Prostate gland (tissue), 2 donors: Measurements from ENCODE around the gene SSTR5.

ENCODE experiments used
- POLR2A ChIP-seq: fragments of 450-650 bp; IDR thresholded peaks from one replicate; pipeline ENCODE4 v1.6.1; 2016; ENCODE audit warnings: antibody characterized with exemption, mild to moderate bottlenecking
- POLR2AphosphoS5 ChIP-seq: sonication (generic); formaldehyde crosslinking; IDR thresholded peaks from one replicate; pipeline ENCODE4 v1.6.1; 2017; ENCODE audit warnings: antibody characterized with exemption
- TF ChIP-seq, protein P1 (sequence below), 4 experiments: fragments of 200-600 bp in 2 of 4; fragments of 450-650 bp in 2 of 4; sonication (generic) in 2 of 4; IDR thresholded peaks; 1 replicate in 3 of 4; 2 replicates in 1 of 4; pipeline ENCODE4 v1.5.1; 2016 to 2019; ENCODE audit warnings: antibody characterized with exemption in 4 of 4, mild to moderate bottlenecking in 2 of 4, moderate library complexity in 2 of 4

DNA sequence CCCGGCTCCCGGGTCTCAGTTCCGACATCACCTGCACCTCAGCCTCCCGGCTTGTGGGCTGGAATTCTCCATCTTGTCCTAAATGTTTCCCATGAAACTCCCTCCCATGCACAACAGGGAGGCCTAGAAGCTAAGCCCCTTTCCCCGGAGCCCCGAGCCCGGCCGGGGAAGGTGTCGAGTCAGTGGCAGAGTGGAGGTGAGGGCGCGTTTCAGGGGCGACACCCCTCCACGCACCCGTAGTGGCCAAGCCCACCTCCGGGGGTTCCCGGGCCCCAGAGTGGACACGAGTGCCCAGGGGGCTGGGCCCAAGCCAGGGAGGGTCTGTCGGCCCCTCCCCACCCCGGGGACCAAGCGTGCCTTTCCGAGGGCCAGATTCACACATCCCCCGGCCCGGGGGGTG is 48.5 kb downstream of the SSTR5 start:
- TF ChIP-seq, protein P1, sequence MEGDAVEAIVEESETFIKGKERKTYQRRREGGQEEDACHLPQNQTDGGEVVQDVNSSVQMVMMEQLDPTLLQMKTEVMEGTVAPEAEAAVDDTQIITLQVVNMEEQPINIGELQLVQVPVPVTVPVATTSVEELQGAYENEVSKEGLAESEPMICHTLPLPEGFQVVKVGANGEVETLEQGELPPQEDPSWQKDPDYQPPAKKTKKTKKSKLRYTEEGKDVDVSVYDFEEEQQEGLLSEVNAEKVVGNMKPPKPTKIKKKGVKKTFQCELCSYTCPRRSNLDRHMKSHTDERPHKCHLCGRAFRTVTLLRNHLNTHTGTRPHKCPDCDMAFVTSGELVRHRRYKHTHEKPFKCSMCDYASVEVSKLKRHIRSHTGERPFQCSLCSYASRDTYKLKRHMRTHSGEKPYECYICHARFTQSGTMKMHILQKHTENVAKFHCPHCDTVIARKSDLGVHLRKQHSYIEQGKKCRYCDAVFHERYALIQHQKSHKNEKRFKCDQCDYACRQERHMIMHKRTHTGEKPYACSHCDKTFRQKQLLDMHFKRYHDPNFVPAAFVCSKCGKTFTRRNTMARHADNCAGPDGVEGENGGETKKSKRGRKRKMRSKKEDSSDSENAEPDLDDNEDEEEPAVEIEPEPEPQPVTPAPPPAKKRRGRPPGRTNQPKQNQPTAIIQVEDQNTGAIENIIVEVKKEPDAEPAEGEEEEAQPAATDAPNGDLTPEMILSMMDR (IDR thresholded peaks at IDR 0.05), result no peak
- TF ChIP-seq POLR2AphosphoS5 (no peak), POLR2A (no peak)
